Esophagus (tissue), 2 donors: ENCODE results near the gene RGS17. TPM values are rescaled to one million over a fixed set of nuclear protein-coding genes. Genes with fewer than 3 reads are reported as not detected.
"Not testable (repeated sequence)": the region's sequence is repeated elsewhere in the genome, so short reads cannot be mapped to it uniquely, and the experiment has no call there.

Experiments used
- H3K27ac ChIP-seq, 2 donors: one replicate each; pipeline ENCODE4 v1.5.1; 2013; ENCODE audit warnings: low read depth in 2 of 2, mild to moderate bottlenecking in 2 of 2, inconsistent platforms in 1 of 2, low read length in 1 of 2, moderate library complexity in 1 of 2
- H3K27me3 ChIP-seq, 2 donors: one replicate each; pipeline ENCODE4 v1.6.1; 2013; ENCODE audit warnings: low read length in 2 of 2, control low read depth in 1 of 2, mild to moderate bottlenecking in 1 of 2; ENCODE audit not compliant: insufficient read depth in 2 of 2, control insufficient read depth in 1 of 2
- H3K36me3 ChIP-seq, 2 donors: one replicate each; pipeline ENCODE4 v1.6.1; 2013; ENCODE audit warnings: low read length in 1 of 2; ENCODE audit not compliant: control insufficient read depth in 2 of 2, insufficient read depth in 2 of 2
- H3K4me1 ChIP-seq, 2 donors: one replicate each; pipeline ENCODE4 v1.6.1; 2013; ENCODE audit warnings: low read length in 1 of 2; ENCODE audit not compliant: control insufficient read depth in 2 of 2, insufficient read depth in 2 of 2
- H3K4me3 ChIP-seq, 2 donors: one replicate each; pipeline ENCODE4 v1.5.1; 2013; ENCODE audit warnings: low read length in 2 of 2, mild to moderate bottlenecking in 2 of 2, low read depth in 1 of 2, moderate library complexity in 1 of 2
- H3K9me3 ChIP-seq, 2 donors: one replicate each; pipeline ENCODE4 v1.6.1; 2013; ENCODE audit warnings: mild to moderate bottlenecking in 2 of 2, low read depth in 1 of 2, low read length in 1 of 2, moderate library complexity in 1 of 2; ENCODE audit not compliant: control insufficient read depth in 2 of 2, insufficient read depth in 1 of 2
- WGBS, 2 donors: extraction: QIAGEN DNeasy Blood & Tissue Kit; methylation state at CpG; one replicate each; pipeline ENCODE4 v1.1.7; 2013; 5-methylcytosine and 5-hydroxymethylcytosine counted together
- polyA plus RNA-seq, 2 donors: library from polyadenylated mRNA; stranded (reverse); fragments of 200-250 nt; gene quantifications; one replicate each; pipeline ENCODE4 v1.2.3, GENCODE V29; 2013
- donor health status: healthy with polysubstance abuse.
- donor health status: Bipolar disorder and iron deficiency.

The RGS17 gene
- polyA plus RNA-seq, 2 donors: 1.1 to 4.1 TPM

GRCh38 chr6:152985300-152985699, 145.8 kb downstream of the RGS17 start:
- H3K27me3 ChIP-seq, H3K4me3 ChIP-seq, H3K27ac ChIP-seq, H3K36me3 ChIP-seq, H3K4me1 ChIP-seq, H3K9me3 ChIP-seq: not testable (repeated sequence)
- WGBS, 2 donors: 87 to 90% methylated on average over 11 of the region's 11 CpGs

GRCh38 chr6:152984513-152984872, 146.6 kb downstream of the RGS17 start:
- 6 to 7% methylated on average over 7 of the region's 7 CpGs for WGBS, 2 donors

GRCh38 chr6:152983637-152984512, 147.2 kb downstream of the RGS17 start:
- peak overlapping the region; percentile 66 to 73 for H3K4me3 ChIP-seq
- no peaks in the 10 kb centered on the region for H3K36me3 ChIP-seq
- H3K4me1 ChIP-seq: peaks cover 5 to 7% of the 10 kb centered on the region in 2 donors
- peak overlapping the region; percentile 91 to 98 for H3K27ac ChIP-seq
- no peaks in the 10 kb centered on the region for H3K9me3 ChIP-seq
- no peaks in the 10 kb centered on the region for H3K27me3 ChIP-seq
- WGBS, 2 donors: 0% methylated on average over 38 of the region's 38 CpGs

More at GRCh38 chr6:152984513-152984872, 146.6 kb downstream of the RGS17 start:
- Histone ChIP-seq H3K4me1 (peaks cover 5 to 7% of the 10 kb centered on the region in 2 donors), H3K4me3 (peak overlapping the region in 1 of 2 donors; percentile 30), H3K27me3 (no peaks in the 10 kb centered on the region), H3K27ac (peak overlapping the region; percentile 77 to 90), H3K9me3 (no peaks in the 10 kb centered on the region), H3K36me3 (no peaks in the 10 kb centered on the region)

- Histone ChIP-seq H3K9me3 (no peaks in the 10 kb centered on the region), H3K4me1 (peaks cover 5 to 7% of the 10 kb centered on the region in 2 donors), H3K27ac (peak within 1 kb of the TSS; percentile 91 to 98), H3K4me3 (peak within 1 kb of the TSS; percentile 72 to 73), H3K36me3 (no peaks in the 10 kb centered on the region), H3K27me3 (no peaks in the 10 kb centered on the region)
- 0 to 1% methylated on average over 66 of the region's 66 CpGs for WGBS, 2 donors
Observed at GRCh38 chr6:152982904-152983636, 148.0 kb downstream of the RGS17 start, which contains the start of gene FBXO5. TSS of gene FBXO5 (minus strand) at chr6:152983041. CDS start at chr6:152982959, 82 bp downstream.

- no peaks in the 10 kb centered on the region for H3K36me3 ChIP-seq
- H3K27me3 ChIP-seq: no peaks in the 10 kb centered on the region
- H3K4me3 ChIP-seq: peak overlapping the region; percentile 72 to 73
- WGBS, 2 donors: 3 to 7% methylated on average over 51 to 71 of the region's 71 CpGs
- H3K9me3 ChIP-seq: no peaks in the 10 kb centered on the region
- H3K4me1 ChIP-seq: peaks cover 5 to 7% of the 10 kb centered on the region in 2 donors
- no peak overlapping the region for H3K27ac ChIP-seq
Observed at GRCh38 chr6:152981989-152982903, 148.8 kb downstream of the RGS17 start.

GRCh38 chr6:152981219-152981618, 149.9 kb downstream of the RGS17 start:
- Histone ChIP-seq H3K9me3 (no peaks in the 10 kb centered on the region), H3K4me1 (peaks cover 5 to 7% of the 10 kb centered on the region in 2 donors), H3K4me3 (no peak overlapping the region), H3K27me3 (no peaks in the 10 kb centered on the region), H3K27ac (no peak overlapping the region), H3K36me3 (no peaks in the 10 kb centered on the region)
- 37% methylated on average over 2 of the region's 2 CpGs for WGBS, 2 donors

- Histone ChIP-seq H3K9me3 (no peaks in the 10 kb centered on the region), H3K36me3 (no peaks in the 10 kb centered on the region), H3K27ac (no peak overlapping the region), H3K4me1 (peaks cover 5 to 7% of the 10 kb centered on the region in 2 donors), H3K4me3 (no peak overlapping the region), H3K27me3 (no peaks in the 10 kb centered on the region)
- WGBS, 2 donors: 47 to 60% methylated on average over 1 of the region's 1 CpG
Observed at GRCh38 chr6:152980656-152981055, 150.4 kb downstream of the RGS17 start.

GRCh38 chr6:152979116-152979515, 152.0 kb downstream of the RGS17 start:
- 74 to 85% methylated on average over 1 of the region's 1 CpG for WGBS, 2 donors
- Histone ChIP-seq H3K27ac (no peak overlapping the region), H3K9me3 (no peaks in the 10 kb centered on the region)

GRCh38 chr6:152978058-152978457, 153.0 kb downstream of the RGS17 start:
- H3K36me3 ChIP-seq: peaks cover 0 to 7% of the 10 kb centered on the region in 2 donors
- no peak overlapping the region for H3K4me3 ChIP-seq
- WGBS, 2 donors: 68 to 78% methylated on average over 3 of the region's 3 CpGs
- no peaks in the 10 kb centered on the region for H3K9me3 ChIP-seq
- H3K27me3 ChIP-seq: no peaks in the 10 kb centered on the region
- no peak overlapping the region for H3K27ac ChIP-seq
- peaks cover 5 to 7% of the 10 kb centered on the region in 2 donors for H3K4me1 ChIP-seq

More at GRCh38 chr6:152979116-152979515, 152.0 kb downstream of the RGS17 start:
- Histone ChIP-seq H3K4me1 (peaks cover 5 to 7% of the 10 kb centered on the region in 2 donors), H3K4me3 (no peak overlapping the region), H3K27me3 (no peaks in the 10 kb centered on the region), H3K36me3 (peaks cover 0 to 7% of the 10 kb centered on the region in 2 donors)
